Measurements from ENCODE around the gene PLEKHA6.

DNA sequence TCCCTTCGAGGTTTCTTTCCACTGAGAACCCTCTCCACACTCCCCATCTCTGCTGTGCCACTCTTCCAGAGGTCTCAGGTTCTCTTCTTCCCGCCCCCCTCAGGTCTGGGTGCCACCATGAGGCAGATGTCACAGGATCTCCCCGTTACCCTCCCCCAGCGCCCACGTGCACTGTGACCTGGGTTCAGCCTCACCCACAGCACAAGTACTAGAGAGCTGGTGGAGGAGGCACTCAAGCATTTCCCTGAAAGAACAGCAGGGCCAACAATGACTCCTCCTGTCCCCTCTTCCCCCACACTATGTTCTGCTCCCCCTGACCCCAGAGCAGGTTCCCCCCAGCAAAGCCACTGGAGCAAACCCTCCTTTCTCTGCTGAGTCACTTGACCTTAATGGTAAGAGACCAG is 14.3 kb downstream of the PLEKHA6 start:
- TF ChIP-seq CTCF (conservative IDR thresholded peaks at IDR 0.05) = no peak
- TF ChIP-seq ZFX (IDR thresholded peaks at IDR 0.05) = no peak
